ENCODE measurements around the gene CENPH. TPM values are rescaled to one million over a fixed set of nuclear protein-coding genes. Genes with fewer than 3 reads are reported as not detected.

CENPH gene
- total RNA-seq, 4 donors from 2014 or later = 0.88 to 3.4 (median 1.9) TPM

- Histone ChIP-seq H3K27ac (no peak overlapping the region), H3K36me3 (no peaks in the 10 kb centered on the region), H3K4me3 (replicated peaks in 1 of 3) (no peak overlapping the region), H3K9me3 (no peaks in the 10 kb centered on the region), H3K27me3 (no peaks in the 10 kb centered on the region), H3K4me1 (no peaks in the 10 kb centered on the region)
- WGBS, 2 donors = 92 to 93% methylated on average over 5 of the region's 5 CpGs
- DNase-seq = no peak
- intact Hi-C loops (cut with DNase I) = loop anchor here (10.0 kb wide), 1 partner anchor 45 kb away; no protein-coding TSS in a partner anchor
- TF ChIP-seq POLR2A (IDR thresholded peaks at IDR 0.05) = no peak
- TF ChIP-seq CTCF (IDR thresholded peaks at IDR 0.05) = no peak
Observed at GRCh38 chr5:69149676-69150010, 39.7 kb upstream of the CENPH start.

DNA sequence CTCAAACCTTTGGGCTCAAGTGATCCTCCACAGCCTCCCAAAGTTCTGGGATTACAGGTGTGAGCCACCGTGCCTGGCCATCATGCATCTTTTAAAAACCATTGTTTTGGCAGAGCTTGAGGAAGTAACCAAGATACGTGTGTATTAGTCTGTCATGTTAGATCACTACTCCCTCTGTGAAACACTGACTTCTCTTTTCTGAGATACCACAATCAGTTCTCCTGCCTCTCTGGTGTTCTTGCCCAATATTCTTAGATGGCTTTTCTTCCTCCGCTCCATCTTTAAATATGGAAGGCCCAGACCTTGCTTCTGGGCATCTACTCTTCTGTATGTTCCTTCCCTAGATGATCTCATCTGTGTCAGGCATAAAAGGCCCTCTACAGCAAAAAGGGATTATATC, 36.7 kb upstream of the CENPH start:
- 78 to 87% methylated on average over 3 of the region's 3 CpGs for WGBS, 2 donors
- Histone ChIP-seq H3K27me3 (no peaks in the 10 kb centered on the region), H3K9me3 (no peaks in the 10 kb centered on the region), H3K36me3 (no peaks in the 10 kb centered on the region), H3K27ac (no peak overlapping the region), H3K4me1 (no peaks in the 10 kb centered on the region), H3K4me3 (replicated peaks in 1 of 3) (no peak overlapping the region)
- DNase-seq = no peak
- intact Hi-C loops (cut with DNase I) = loop anchor here (10.0 kb wide), 1 partner anchor 48 kb away; no protein-coding TSS in a partner anchor
- TF ChIP-seq CTCF (IDR thresholded peaks at IDR 0.05) (no peak), POLR2A (IDR thresholded peaks at IDR 0.05) (no peak)

- H3K27ac ChIP-seq = no peak overlapping the region
- intact Hi-C loops (cut with DNase I) = loop anchor here (10.0 kb wide), 1 partner anchor 52 kb away; no protein-coding TSS in a partner anchor
- TF ChIP-seq CTCF (IDR thresholded peaks at IDR 0.05) (no peak), POLR2A (IDR thresholded peaks at IDR 0.05) (no peak)
- H3K9me3 ChIP-seq = no peaks in the 10 kb centered on the region
- no peaks in the 10 kb centered on the region for H3K36me3 ChIP-seq
- no peaks in the 10 kb centered on the region for H3K4me1 ChIP-seq
- no peak overlapping the region for H3K4me3 ChIP-seq (replicated peaks in 1 of 3)
- no peaks in the 10 kb centered on the region for H3K27me3 ChIP-seq
- 96 to 97% methylated on average over 11 of the region's 11 CpGs for WGBS, 2 donors
- no peak for DNase-seq
Observed at GRCh38 chr5:69156456-69156855, 32.9 kb upstream of the CENPH start.

- intact Hi-C loops (cut with DNase I) = loop anchor here (10.0 kb wide), 1 partner anchor 53 kb away; no protein-coding TSS in a partner anchor
- no peaks in the 10 kb centered on the region for H3K9me3 ChIP-seq
- H3K36me3 ChIP-seq = no peaks in the 10 kb centered on the region
- no peaks in the 10 kb centered on the region for H3K4me1 ChIP-seq
- TF ChIP-seq CTCF (IDR thresholded peaks at IDR 0.05) (no peak), POLR2A (IDR thresholded peaks at IDR 0.05) (no peak)
- H3K4me3 ChIP-seq (replicated peaks in 1 of 3) = no peak overlapping the region
- DNase-seq = no peak
- no peak overlapping the region for H3K27ac ChIP-seq
- no peaks in the 10 kb centered on the region for H3K27me3 ChIP-seq
- WGBS, 2 donors = 85 to 87% methylated on average over 3 of the region's 3 CpGs
Observed at GRCh38 chr5:69158039-69158438, 31.3 kb upstream of the CENPH start.

DNA sequence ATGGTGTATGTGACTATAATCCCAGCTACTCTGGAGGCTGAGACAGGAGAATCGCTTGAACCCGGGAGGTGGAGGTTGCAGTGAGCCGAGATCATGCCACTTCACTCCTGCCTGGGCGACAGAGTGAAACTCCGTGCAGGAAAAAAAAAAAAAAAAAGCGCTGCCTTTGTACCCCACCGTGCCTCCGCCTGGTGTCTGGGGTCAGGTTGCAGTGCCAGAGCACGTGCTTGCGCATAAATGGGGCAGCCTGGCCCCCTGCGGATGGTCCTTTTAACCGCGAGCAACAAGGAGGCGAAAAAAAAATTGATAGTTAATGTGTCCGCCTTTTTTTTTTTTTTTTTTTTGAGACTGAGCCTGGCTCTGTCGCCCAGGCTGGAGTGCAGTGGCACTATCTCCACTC, 28.7 kb upstream of the CENPH start:
- H3K4me1 ChIP-seq = no peaks in the 10 kb centered on the region
- H3K36me3 ChIP-seq = no peaks in the 10 kb centered on the region
- no peak for TF ChIP-seq POLR2A (IDR thresholded peaks at IDR 0.05)
- TF ChIP-seq CTCF (IDR thresholded peaks at IDR 0.05) = no peak
- 89 to 91% methylated on average over 16 of the region's 16 CpGs for WGBS, 2 donors
- no peaks in the 10 kb centered on the region for H3K27me3 ChIP-seq
- H3K27ac ChIP-seq = no peak overlapping the region
- DNase-seq = no peak
- intact Hi-C loops (cut with DNase I) = no loop called here
- no peaks in the 10 kb centered on the region for H3K9me3 ChIP-seq
- no peak overlapping the region for H3K4me3 ChIP-seq (replicated peaks in 1 of 3)

Measured in thyroid gland (tissue), 4 donors.